Measurements from ENCODE around the gene LMOD3.

- TF ChIP-seq CTCF (IDR thresholded peaks at IDR 0.05) = no peak
- no peak for TF ChIP-seq POLR2A (IDR thresholded peaks at IDR 0.05)
Measured at GRCh38 chr3:69121950-69122349, 445 bp downstream of the LMOD3 start.

Measured in Peyer's patch (tissue), 4 donors.